Body of pancreas (tissue), 4 donors: ENCODE data around the gene ADAMTSL1.

Experiments used
- CTCF ChIP-seq, 7 experiments: fragments of 450-650 bp in 4 of 7; fragments of 200-600 bp in 3 of 7; sonication (generic) in 3 of 7; IDR thresholded peaks; one replicate each; pipeline ENCODE4 v1.5.1; 2016 to 2019; ENCODE audit warnings: antibody characterized with exemption in 7 of 7
- POLR2A ChIP-seq, 3 donors: fragments of 450-650 bp; IDR thresholded peaks; one replicate each; pipeline ENCODE4 v1.6.1; 2016; ENCODE audit warnings: antibody characterized with exemption in 3 of 3, mild to moderate bottlenecking in 2 of 3

GRCh38 chr9:18866121-18866831 is 392.3 kb downstream of the ADAMTSL1 start:
- no peak for TF ChIP-seq POLR2A (IDR thresholded peaks at IDR 0.05)
- no peak for TF ChIP-seq CTCF (IDR thresholded peaks at IDR 0.05)
